Prostate gland (tissue), 2 donors: ENCODE data around the gene SH3BP1. TPM values are rescaled to one million over a fixed set of nuclear protein-coding genes. Genes with fewer than 3 reads are reported as not detected.

Source experiments
- DNase-seq: peaks from one replicate; pipeline ENCODE4 v3.0.0-alpha.2; 2019; ENCODE audit warnings: low spot score
- H3K27ac ChIP-seq, 2 donors: fragments of 200-600 bp; sonication (generic); 2 replicates each; pipeline ENCODE4 v1.5.1; 2017 to 2019
- H3K27me3 ChIP-seq: fragments of 200-600 bp; sonication (generic); replicated peaks from 2 replicates; pipeline ENCODE4 v1.5.1; 2019; ENCODE audit not compliant: insufficient read depth
- H3K36me3 ChIP-seq, 2 donors: fragments of 200-600 bp; sonication (generic); 1 replicate in 1 of 2; 2 replicates in 1 of 2; pipeline versions ENCODE4 v1.5.1 to v1.8.1; 2017 to 2019
- H3K4me1 ChIP-seq: fragments of 200-600 bp; sonication (generic); replicated peaks from 2 replicates; pipeline ENCODE4 v1.5.1; 2019
- H3K4me3 ChIP-seq, 2 donors: fragments of 200-600 bp; sonication (generic); 2 replicates each; pipeline ENCODE4 v1.5.1; 2017 to 2019
- H3K9me3 ChIP-seq: fragments of 200-600 bp; sonication (generic); 2 replicates; pipeline ENCODE4 v1.5.1; 2017
- POLR2A ChIP-seq: fragments of 450-650 bp; IDR thresholded peaks from one replicate; pipeline ENCODE4 v1.6.1; 2016; ENCODE audit warnings: antibody characterized with exemption, mild to moderate bottlenecking
- POLR2AphosphoS5 ChIP-seq: sonication (generic); formaldehyde crosslinking; IDR thresholded peaks from one replicate; pipeline ENCODE4 v1.6.1; 2017; ENCODE audit warnings: antibody characterized with exemption
- WGBS: methylation state at CpG from one replicate; pipeline ENCODE4 v1.1.5; 2018; 5-methylcytosine and 5-hydroxymethylcytosine counted together
- intact Hi-C: fragments of 100-400 bp; cut with DNase I; formaldehyde crosslinking; loops from one replicate; pipeline ENCODE4 v1.14.2; 2022
- total RNA-seq, 2 donors: library from RNA; depleted of rRNA; stranded (reverse); fragments of >200 nt; gene quantifications; one replicate each; pipeline ENCODE4 v1.1.0, GENCODE V29; 2016
- TF ChIP-seq, protein P1 (sequence below), 4 experiments: fragments of 200-600 bp in 2 of 4; fragments of 450-650 bp in 2 of 4; sonication (generic) in 2 of 4; IDR thresholded peaks; 1 replicate in 3 of 4; 2 replicates in 1 of 4; pipeline ENCODE4 v1.5.1; 2016 to 2019; ENCODE audit warnings: antibody characterized with exemption in 4 of 4, mild to moderate bottlenecking in 2 of 4, moderate library complexity in 2 of 4

The SH3BP1 gene
- total RNA-seq, 2 donors from 2014 or later = 10.9 to 12.0 TPM

GRCh38 chr22:37641561-37641949, 2.1 kb downstream of the SH3BP1 start:
- Histone ChIP-seq H3K4me1 (no peaks in the 10 kb centered on the region), H3K36me3 (no peaks in the 10 kb centered on the region), H3K27ac (peak overlapping the region in 1 of 2 donors; percentile 80), H3K27me3 (no peaks in the 10 kb centered on the region), H3K9me3 (no peaks in the 10 kb centered on the region), H3K4me3 (no peak overlapping the region)
- no peak for TF ChIP-seq POLR2A
- WGBS = 70% methylated on average over 5 of the region's 5 CpGs
- intact Hi-C loops = loop anchor here (5.0 kb wide), 2 partner anchors 36 to 151 kb away; partner anchors contain the start of gene LGALS1
- DNase-seq = no peak

- no peaks in the 10 kb centered on the region for H3K27me3 ChIP-seq
- no peak overlapping the region for H3K27ac ChIP-seq
- no peak overlapping the region for H3K4me3 ChIP-seq
- peak; percentile 74 for DNase-seq
- 28% methylated on average over 9 of the region's 9 CpGs for WGBS
- TF ChIP-seq, protein P1, sequence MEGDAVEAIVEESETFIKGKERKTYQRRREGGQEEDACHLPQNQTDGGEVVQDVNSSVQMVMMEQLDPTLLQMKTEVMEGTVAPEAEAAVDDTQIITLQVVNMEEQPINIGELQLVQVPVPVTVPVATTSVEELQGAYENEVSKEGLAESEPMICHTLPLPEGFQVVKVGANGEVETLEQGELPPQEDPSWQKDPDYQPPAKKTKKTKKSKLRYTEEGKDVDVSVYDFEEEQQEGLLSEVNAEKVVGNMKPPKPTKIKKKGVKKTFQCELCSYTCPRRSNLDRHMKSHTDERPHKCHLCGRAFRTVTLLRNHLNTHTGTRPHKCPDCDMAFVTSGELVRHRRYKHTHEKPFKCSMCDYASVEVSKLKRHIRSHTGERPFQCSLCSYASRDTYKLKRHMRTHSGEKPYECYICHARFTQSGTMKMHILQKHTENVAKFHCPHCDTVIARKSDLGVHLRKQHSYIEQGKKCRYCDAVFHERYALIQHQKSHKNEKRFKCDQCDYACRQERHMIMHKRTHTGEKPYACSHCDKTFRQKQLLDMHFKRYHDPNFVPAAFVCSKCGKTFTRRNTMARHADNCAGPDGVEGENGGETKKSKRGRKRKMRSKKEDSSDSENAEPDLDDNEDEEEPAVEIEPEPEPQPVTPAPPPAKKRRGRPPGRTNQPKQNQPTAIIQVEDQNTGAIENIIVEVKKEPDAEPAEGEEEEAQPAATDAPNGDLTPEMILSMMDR (IDR thresholded peaks at IDR 0.05) = peak; percentile 89 to 93 (median 90)
- no peak for TF ChIP-seq POLR2A
- peak; percentile 37 for TF ChIP-seq POLR2AphosphoS5
- H3K4me1 ChIP-seq = no peaks in the 10 kb centered on the region
- H3K36me3 ChIP-seq = no peaks in the 10 kb centered on the region
- intact Hi-C loops = loop anchor here (5.0 kb wide), 2 partner anchors 34 to 149 kb away; partner anchors contain the start of gene LGALS1
- H3K9me3 ChIP-seq = no peaks in the 10 kb centered on the region
Measured at GRCh38 chr22:37643225-37643847, 3.9 kb downstream of the SH3BP1 start.

DNA sequence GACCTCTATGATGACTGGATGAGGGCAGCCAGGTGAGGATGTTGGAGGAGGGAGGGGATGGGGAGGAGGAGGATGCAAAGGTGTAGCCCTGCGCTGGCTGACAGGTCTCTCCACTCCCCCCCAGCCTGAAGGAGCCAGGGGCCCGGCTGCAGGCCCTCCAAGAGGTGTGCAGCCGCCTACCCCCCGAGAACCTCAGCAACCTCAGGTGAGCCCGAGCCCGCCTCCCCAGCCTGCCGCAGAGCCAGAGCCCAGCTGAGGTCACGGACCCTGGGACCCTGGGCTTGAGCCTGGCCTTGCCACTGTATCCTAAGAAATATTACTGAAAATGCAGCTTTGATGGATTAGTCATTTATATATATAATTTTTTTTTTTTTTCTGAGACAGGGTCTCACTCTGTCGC, 7.8 kb downstream of the SH3BP1 start:
- H3K27ac ChIP-seq = no peak overlapping the region
- WGBS = 94% methylated on average over 9 of the region's 9 CpGs
- TF ChIP-seq POLR2AphosphoS5 (no peak), POLR2A (no peak)
- TF ChIP-seq, protein P1 (IDR thresholded peaks at IDR 0.05) = no peak
- intact Hi-C loops = no loop called here
- DNase-seq = no peak
- H3K4me3 ChIP-seq = no peak overlapping the region
- H3K9me3 ChIP-seq = no peaks in the 10 kb centered on the region
- no peaks in the 10 kb centered on the region for H3K4me1 ChIP-seq
- H3K36me3 ChIP-seq = no peaks in the 10 kb centered on the region
- no peaks in the 10 kb centered on the region for H3K27me3 ChIP-seq

GRCh38 chr22:37647928-37648327, 8.5 kb downstream of the SH3BP1 start:
- Histone ChIP-seq H3K36me3 (no peaks in the 10 kb centered on the region), H3K27ac (no peak overlapping the region), H3K4me3 (no peak overlapping the region), H3K27me3 (no peaks in the 10 kb centered on the region), H3K4me1 (no peaks in the 10 kb centered on the region), H3K9me3 (no peaks in the 10 kb centered on the region)
- TF ChIP-seq, protein P1 (IDR thresholded peaks at IDR 0.05) = no peak
- TF ChIP-seq POLR2AphosphoS5 = no peak
- TF ChIP-seq POLR2A = no peak
- intact Hi-C loops = no loop called here
- 86% methylated on average over 9 of the region's 9 CpGs for WGBS
- no peak for DNase-seq

- peaks cover 0 to 4% of the 10 kb centered on the region in 2 donors for H3K36me3 ChIP-seq
- H3K27ac ChIP-seq = no peak overlapping the region
- H3K27me3 ChIP-seq = no peaks in the 10 kb centered on the region
- no peak for DNase-seq
- WGBS = 94% methylated on average over 17 of the region's 17 CpGs
- H3K9me3 ChIP-seq = no peaks in the 10 kb centered on the region
- TF ChIP-seq, protein P1 (IDR thresholded peaks at IDR 0.05) = no peak
- TF ChIP-seq POLR2A (no peak), POLR2AphosphoS5 (no peak)
- H3K4me1 ChIP-seq = no peaks in the 10 kb centered on the region
- H3K4me3 ChIP-seq = no peak overlapping the region
- intact Hi-C loops = no loop called here
Measured at GRCh38 chr22:37650463-37651136, 11.1 kb downstream of the SH3BP1 start.
